ES-I3 (cell line): ENCODE measurements around the gene SCGB1C1.
"Not testable (repeated sequence)": the region's sequence is repeated elsewhere in the genome, so short reads cannot be mapped to it uniquely, and the experiment has no call there.

Experiments
- H3K36me3 ChIP-seq: 2 replicates; pipeline ENCODE4 v1.6.1; 2013; ENCODE audit warnings: mild to moderate bottlenecking, low read length, control low read depth, moderate library complexity; ENCODE audit not compliant: insufficient read depth
- H3K4me1 ChIP-seq: 2 replicates; pipeline ENCODE4 v1.6.1; 2013; ENCODE audit warnings: mild to moderate bottlenecking, control low read depth, low read length; ENCODE audit not compliant: insufficient read depth
- H3K9ac ChIP-seq: 2 replicates; pipeline ENCODE4 v1.6.1; 2013; ENCODE audit warnings: low read depth, mild to moderate bottlenecking, low read length, moderate library complexity
- H3K9me3 ChIP-seq: 2 replicates; pipeline ENCODE4 v1.6.1; 2013; ENCODE audit warnings: mild to moderate bottlenecking, low read length, moderate library complexity; ENCODE audit not compliant: control insufficient read depth, insufficient read depth

The SCGB1C1 gene

DNA sequence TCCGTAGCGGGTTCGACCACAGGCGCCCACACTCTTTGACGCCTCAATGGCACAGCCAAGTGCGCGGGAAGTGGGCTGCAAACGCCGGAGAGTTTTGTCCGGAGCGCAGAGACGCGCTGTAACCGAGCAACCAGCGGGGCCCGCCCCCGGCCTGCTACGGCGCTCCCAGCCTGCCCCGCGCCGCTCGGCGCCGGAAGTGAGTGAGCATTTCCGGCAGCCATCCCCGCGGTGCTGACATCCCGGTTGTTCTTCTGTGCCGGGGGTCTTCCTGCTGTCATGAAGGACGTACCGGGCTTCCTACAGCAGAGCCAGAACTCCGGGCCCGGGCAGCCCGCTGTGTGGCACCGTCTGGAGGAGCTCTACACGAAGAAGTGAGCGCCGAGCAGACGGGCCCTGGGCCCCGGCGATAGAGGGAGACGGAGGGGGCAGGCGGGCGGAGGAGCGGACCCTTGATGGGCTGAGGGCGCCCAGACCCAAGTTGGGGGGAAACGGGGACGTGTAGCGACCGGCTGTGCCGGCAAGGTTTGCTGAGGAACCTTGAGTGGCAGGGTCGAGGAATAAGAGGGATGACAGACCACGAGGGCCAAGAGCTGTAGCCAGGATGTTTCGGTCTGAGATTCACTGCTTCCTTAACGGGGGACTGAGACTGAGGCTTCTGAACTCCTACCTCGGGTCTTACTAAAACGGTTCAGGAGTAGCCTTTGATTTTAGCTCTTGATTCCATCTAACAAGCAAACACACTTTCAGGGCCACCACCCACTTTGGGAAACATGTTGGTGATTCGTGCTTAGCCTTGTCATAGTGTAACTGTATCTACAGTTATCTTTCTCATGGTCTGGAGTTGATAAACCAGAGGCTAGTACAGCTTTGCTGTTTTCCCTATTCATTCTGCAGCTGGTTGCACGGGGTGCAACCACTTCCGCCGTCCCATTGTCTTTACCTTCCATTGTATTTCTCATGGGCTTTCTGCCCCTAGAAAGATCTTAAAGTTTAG, 44.2 kb downstream of the SCGB1C1 start, which contains the start of gene PSMD13:
Gene PSMD13 (plus strand): TSS at position 203 of the 994 bp plus-strand sequence. CDS start 74 bp downstream, at position 277.
- peaks cover 4% of the 10 kb centered on the region; the same call in 1 of the 2 replicates for H3K36me3 ChIP-seq
- H3K9ac ChIP-seq, result peak within 1 kb of the TSS; percentile 100
- no peaks in the 10 kb centered on the region for H3K9me3 ChIP-seq
- H3K4me1 ChIP-seq, result peaks cover 3% of the 10 kb centered on the region; the same call in 1 of the 2 replicates

DNA sequence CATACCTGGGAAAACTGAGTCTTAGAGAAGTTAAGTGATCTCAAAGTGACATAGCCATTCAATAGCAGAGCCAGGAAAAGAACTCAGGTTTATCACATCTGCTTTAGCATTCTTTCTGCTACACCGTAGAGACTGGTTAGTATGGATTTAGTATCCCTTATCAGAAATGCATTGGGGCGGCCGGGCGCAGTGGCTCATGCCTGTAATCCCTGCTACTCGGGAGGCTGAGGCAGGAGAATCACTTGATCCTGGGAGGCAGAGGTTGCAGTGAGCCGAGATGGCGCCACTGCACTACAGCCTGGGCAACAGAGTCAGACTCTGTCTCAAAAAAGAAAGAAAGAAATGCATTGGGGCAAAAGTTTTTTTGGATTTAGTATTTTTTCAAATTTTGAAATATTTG, 45.5 kb downstream of the SCGB1C1 start:
- not testable (repeated sequence) for H3K9me3 ChIP-seq, H3K4me1 ChIP-seq, H3K36me3 ChIP-seq, H3K9ac ChIP-seq

DNA sequence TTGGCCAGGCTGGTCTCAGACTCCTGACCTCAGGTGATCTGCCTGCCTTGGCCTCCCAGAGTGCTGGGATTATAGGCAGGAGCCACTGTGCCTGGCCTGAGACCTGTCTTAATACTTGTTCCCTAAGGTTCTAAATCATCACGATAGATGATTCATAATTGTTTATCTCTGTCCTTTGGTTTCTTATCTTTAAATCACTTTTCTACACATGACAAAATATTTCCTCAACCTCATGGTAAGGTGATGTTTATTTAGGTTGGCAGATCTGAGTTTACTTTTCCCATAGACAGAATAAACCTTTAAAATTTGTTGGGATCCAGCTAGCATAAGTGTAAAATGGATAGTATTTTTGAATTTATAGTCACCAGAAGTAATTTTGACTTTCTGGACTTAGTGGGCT, 47.4 kb downstream of the SCGB1C1 start:
- H3K4me1 ChIP-seq, result peaks cover 3% of the 10 kb centered on the region; the same call in 1 of the 2 replicates
- H3K9me3 ChIP-seq, result no peaks in the 10 kb centered on the region
- no peak overlapping the region for H3K9ac ChIP-seq
- peaks cover 11% of the 10 kb centered on the region for H3K36me3 ChIP-seq

DNA sequence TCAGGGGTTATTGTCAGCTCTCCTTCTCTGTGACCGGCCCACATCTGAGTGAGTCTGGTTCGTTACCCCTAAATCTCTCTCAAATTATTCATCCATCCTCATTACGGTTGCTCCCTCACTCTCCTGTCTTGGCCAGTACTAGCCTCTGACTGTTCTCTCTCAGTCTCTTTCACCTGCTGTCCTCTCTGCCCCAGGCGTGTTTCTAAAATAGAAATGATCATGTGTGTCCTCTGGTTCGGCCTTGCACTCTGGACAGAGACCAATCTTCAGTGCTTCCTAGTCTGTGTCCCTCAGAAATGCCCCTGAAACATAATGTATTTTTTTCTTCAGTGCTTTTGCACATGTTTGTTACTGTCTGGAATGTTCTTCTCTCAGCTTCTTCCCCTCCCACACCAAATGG, 48.8 kb downstream of the SCGB1C1 start:
- Histone ChIP-seq H3K9ac (no peak overlapping the region), H3K36me3 (peaks cover 17% of the 10 kb centered on the region), H3K4me1 (peaks cover 3% of the 10 kb centered on the region; the same call in 1 of the 2 replicates), H3K9me3 (no peaks in the 10 kb centered on the region)
